Ramos (cell line): ENCODE data around the gene PTGDS.

Experiments
- in situ Hi-C: fragments of 300-500 bp; cut with MboI; formaldehyde crosslinking; loops from one replicate; pipeline ENCODE4 v1.14.3; 2022; ENCODE audit warnings: low sequenced_read_pairs; ENCODE audit not compliant: unreplicated experiment

Gene PTGDS

GRCh38 chr9:136956604-136957003 lies 20.7 kb upstream of the PTGDS start:
- in situ Hi-C loops: no loop called here

- in situ Hi-C loops: no loop called here
These were observed 19.8 kb upstream of the PTGDS start for GRCh38 chr9:136957461-136957860.

- in situ Hi-C loops: no loop called here
These were observed 19.4 kb upstream of the PTGDS start for GRCh38 chr9:136957901-136958300.

- in situ Hi-C loops: no loop called here
These were observed 18.8 kb upstream of the PTGDS start for GRCh38 chr9:136958473-136958872.

- in situ Hi-C loops: no loop called here
These were observed 18.1 kb upstream of the PTGDS start for GRCh38 chr9:136958898-136959850.

DNA sequence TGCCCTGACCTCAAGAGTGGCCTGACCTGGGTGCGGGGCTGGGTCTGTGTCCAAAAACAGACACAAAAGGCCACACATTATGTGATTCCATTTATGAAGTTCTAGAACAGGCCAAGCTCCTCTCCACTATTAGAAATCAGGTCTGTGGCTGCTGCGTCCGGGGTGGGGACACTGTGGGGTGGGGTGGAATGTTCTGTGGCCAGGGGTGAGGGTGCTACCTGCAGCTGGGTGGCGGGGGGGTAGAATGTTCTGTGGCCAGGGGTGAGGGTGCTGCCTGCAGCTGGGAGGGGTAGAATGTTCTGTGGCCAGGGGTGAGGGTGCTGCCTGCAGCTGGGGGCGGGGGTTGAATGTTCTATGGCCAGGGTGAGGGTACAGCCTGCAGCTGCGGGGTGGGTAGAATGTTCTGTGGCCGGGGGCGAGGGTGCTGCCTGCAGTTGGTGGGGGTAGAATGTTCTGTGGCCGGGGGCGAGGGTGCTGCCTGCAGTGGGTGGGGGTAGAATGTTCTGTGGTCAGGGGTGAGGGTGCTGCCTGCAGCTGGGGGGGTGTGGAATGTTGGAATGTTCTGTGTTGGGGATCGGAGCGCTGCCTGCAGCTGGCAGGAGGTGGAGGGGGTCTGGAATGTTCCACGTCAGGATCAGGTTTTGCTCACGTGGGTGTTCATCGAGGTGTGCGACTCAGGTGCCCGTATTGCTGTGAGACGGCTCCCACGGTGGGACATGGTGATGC lies 16.9 kb upstream of the PTGDS start:
- in situ Hi-C loops: no loop called here

DNA sequence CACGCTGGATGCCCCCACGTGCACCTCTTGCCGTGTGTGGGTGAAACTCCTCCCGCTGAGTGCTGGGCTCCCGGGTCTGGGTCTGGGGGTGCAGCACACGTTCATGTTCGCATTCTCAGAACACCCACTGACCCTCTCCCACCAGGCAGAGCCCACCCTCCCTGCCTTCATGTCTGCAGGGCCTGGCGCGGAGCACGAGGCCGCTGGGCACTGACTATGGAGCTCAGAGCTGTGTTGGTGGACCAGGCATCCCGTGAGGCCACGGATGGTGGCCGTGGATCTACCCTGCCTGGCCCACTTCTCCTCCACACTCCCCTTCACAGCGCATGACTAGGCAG lies 16.4 kb upstream of the PTGDS start:
- in situ Hi-C loops: no loop called here

- in situ Hi-C loops: no loop called here
These were observed 15.8 kb upstream of the PTGDS start for GRCh38 chr9:136961279-136962065.

DNA sequence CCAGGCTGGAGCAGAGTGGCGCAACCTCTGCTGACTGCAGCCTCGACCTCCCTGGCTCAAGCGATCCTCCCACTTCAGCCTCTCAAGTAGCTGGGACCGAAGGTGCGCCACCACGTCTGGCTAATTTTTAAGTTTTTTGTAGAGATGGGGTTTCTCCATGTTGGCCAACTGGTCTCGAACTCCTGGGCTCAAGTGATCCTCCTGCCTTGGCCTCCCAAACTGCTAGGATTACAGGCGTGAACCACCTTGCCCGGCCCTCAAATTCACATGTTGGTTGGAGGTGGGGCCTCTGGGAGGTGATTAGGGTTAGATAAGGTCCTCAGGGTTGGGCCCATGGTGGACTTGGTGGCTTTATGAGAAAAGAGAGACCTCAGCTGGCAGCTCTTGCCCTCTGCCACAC lies 15.1 kb upstream of the PTGDS start:
- in situ Hi-C loops: no loop called here

- in situ Hi-C loops: no loop called here
These were observed 14.5 kb upstream of the PTGDS start for GRCh38 chr9:136962701-136963248.

DNA sequence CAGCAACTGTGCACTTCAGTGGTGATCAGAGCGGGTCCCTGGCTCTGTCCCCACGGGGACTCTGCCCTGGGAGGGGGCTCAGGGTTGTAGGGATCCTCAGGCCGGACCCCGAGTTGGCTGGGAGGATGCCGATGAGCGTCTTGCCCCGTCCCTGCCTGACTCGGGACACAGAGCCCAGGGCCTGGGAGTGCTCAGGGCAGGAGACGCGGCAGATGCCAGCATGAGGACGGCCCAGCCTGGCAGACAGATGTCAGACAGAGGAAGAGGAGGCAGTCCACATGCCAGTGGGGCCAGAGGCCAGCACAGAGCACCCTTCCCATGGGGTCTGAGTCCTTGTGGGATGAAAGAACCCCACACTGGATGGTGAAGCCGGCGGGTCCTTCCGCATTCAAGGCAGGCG lies 14.0 kb upstream of the PTGDS start:
- in situ Hi-C loops: no loop called here

DNA sequence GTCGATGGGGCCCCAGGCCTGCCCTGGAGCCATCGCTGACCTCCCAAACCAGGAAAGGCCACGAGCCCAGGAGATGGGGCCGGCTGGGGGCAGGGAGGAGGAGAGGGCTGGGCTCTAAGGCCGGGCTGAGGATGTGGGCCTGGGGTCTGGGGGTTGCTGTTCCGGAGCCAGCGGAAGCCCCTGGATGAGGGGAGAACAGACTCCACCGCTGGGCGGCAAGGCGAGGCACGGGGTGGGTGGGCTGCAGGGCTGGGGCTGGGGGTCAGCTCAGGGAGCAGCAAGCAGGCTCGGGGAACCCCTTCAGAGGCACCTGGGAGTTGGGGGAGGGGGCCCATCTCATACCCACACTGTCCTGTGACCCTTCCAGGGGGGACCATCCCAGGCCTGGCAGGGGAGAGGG lies 13.6 kb upstream of the PTGDS start:
- in situ Hi-C loops: no loop called here

DNA sequence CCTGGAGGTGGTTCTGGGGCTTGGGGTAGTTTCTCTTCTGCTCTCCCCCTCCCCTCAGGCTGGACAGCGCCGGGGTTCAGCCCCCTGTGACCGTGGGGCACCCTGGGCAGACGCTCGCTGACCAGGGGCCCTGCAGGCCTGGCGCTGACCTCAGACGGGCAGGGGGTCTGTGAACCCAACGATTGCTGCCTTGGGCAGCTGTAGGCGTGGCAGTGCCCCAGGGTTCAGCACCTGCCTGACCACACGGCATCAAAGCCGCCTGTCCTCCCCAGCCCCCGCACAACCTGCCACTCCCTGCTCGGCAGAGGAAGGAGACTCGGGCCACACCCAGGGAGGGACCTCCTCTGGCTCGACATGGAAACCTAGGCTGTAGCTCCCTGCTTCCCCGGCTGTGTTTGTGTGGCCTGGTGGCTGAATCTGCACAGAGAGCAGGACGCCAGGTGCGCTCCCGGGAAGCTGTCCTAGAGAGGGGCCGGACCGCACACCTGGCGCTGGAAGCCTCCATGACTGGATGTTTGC lies 13.1 kb upstream of the PTGDS start:
- in situ Hi-C loops: no loop called here

- in situ Hi-C loops: no loop called here
These were observed 12.4 kb upstream of the PTGDS start for GRCh38 chr9:136964833-136965422.

GRCh38 chr9:136965771-136966484 lies 11.4 kb upstream of the PTGDS start:
- in situ Hi-C loops: no loop called here

DNA sequence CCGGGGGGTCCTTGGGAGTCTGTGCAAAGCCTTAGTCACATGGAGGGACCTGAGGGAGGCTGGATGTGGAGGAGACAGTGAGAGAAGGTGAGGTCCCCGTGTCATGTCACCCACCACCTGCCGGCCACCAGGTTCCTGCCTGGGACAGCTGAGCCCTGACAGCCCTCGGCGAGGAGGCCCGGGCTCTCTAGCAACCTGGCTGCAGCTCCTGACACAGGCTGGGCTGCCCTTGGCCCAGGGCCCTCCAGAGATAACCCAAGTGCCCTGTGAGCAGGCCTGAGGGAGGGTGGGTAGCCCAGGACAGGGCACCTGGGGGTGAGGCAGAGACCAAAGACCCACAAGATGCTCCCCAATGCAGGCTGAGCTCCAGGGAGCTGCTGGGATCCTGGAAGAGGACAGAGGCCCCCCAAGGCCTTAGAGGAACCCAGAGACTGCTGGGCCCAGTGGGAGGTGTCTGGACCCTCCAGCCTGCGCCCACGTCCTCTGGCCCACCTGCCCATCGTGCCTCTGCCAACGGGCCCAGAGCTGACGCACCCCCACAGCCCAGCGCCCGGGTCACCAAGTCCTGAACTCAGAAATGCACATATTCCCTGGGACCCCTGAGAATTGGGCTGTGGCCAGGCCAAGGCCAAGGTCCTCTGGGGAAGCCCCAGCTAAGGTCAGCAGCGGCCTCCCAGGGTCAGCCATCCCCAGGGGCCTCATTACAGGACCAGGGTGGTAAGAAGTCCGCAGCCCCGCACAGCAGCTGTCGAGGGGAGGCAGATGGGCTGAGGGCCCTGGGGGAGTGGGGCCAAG lies 8.8 kb upstream of the PTGDS start:
- in situ Hi-C loops: no loop called here

GRCh38 chr9:136969150-136969549 lies 8.2 kb upstream of the PTGDS start:
- in situ Hi-C loops: no loop called here

DNA sequence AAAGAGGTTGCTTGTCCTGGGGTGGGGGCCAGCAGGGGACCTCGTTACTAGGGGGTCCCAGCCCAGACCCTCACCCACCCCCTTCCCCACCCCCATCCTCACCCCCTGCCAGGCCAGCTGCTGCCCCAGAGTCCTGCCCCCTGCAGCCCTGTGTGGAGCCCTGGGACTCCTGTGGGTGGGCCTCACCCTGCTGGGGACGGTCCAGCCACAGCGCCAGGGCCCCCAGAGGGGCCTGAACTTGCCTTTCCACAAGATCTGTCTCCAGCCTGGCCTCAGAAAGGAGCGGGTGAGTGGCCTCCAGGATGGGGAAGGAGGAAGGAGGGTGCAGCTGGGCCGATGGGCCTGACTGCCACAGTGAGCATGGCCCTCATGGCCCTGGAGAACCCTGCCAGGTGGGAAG lies 7.5 kb upstream of the PTGDS start:
- in situ Hi-C loops: no loop called here

DNA sequence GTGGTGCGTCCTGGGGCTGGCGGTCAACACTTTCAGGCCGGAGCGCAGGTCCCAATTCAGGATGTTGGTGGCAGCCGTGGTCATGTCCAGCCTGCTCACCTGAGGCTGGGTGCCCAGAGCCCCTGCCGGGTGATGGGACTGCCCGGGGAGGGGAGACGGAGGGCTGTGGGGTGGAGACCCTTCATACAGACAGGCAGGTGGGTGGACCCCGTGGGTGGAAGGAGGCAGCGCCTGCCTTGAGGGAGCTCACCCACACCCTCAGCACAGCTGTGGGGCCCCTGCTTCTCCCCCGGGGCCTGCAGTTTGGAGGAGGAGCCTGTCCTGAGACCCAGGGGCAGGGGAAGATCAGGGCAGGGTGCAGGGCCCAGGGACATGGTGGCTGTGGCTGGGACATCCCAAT lies 6.9 kb upstream of the PTGDS start:
- in situ Hi-C loops: no loop called here
